ENCODE data around the gene SLC29A3.

DNA sequence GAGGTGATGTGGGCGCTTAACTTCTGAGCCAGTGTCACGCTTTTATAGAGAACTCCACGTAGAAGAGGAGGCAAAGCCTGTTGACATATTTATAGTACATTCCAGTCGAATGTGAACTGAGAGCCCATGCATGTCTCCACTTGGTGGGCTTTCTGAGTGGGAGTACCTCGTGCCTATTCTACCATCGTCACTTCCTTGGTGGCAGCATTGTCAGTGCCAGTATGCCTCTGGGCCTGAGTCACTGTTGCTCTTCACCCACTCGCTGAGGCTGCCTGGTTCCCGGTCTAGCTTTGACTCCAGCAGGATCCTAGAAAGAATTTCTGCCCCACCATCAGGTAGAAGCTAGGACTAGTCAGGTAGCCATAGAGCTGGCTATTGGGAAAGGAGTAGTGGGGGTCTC, 47.6 kb downstream of the SLC29A3 start:
- TF ChIP-seq FOXM1 (IDR thresholded peaks at IDR 0.05; ENCODE audit: borderline replicate concordance, low read depth) = no peak
- TF ChIP-seq NFIC (IDR thresholded peaks at IDR 0.05) = no peak
- TF ChIP-seq TAF1 (IDR thresholded peaks at IDR 0.05; ENCODE audit: low read depth) = no peak
- TF ChIP-seq CEBPB (IDR thresholded peaks at IDR 0.05) = no peak

All from Ishikawa (cell line).